Calu3 (cell line): ENCODE measurements around the gene RABGAP1L. TPM values are rescaled to one million over a fixed set of nuclear protein-coding genes. Genes with fewer than 3 reads are reported as not detected.
A peak's percentile ranks its signal among the peaks of the same experiment; 100 is the strongest.

Experiments used
- BruUV-seq: library from RNA; stranded (reverse); fragments of 400-500 nt; replicated peaks from 2 replicates; lab custom pipeline; 2021; lab: Mats Ljungman, UMichigan
- CTCF ChIA-PET: fragments of 300-600 bp; sonication (Branson Sonifier 250); formaldehyde crosslinking; loops from one replicate; lab custom pipeline; 2022; ENCODE audit warnings: antibody characterized with exemption; lab: Charles Lee
- DNase-seq: peaks from one replicate; pipeline ENCODE4 v3.0.0; 2022
- H3K27ac Mint-ChIP-seq: one replicate; pipeline ENCODE4 v1.8.0; 2022; ENCODE audit warnings: mixed read lengths; ENCODE audit not compliant: unreplicated experiment
- H3K27me3 Mint-ChIP-seq: one replicate; pipeline ENCODE4 v1.8.0; 2022; ENCODE audit warnings: mixed read lengths; ENCODE audit not compliant: unreplicated experiment
- H3K36me3 Mint-ChIP-seq: one replicate; pipeline ENCODE4 v1.8.0; 2022; ENCODE audit warnings: mild to moderate bottlenecking, moderate library complexity, mixed read lengths; ENCODE audit not compliant: insufficient read depth, unreplicated experiment
- H3K4me1 Mint-ChIP-seq: one replicate; pipeline ENCODE4 v1.8.0; 2022; ENCODE audit warnings: mild to moderate bottlenecking, low read depth, mixed read lengths; ENCODE audit not compliant: unreplicated experiment
- H3K4me3 Mint-ChIP-seq: one replicate; pipeline ENCODE4 v1.8.0; 2022; ENCODE audit warnings: mild to moderate bottlenecking, low read depth, moderate library complexity, mixed read lengths; ENCODE audit not compliant: unreplicated experiment
- H3K9me3 Mint-ChIP-seq: one replicate; pipeline ENCODE4 v1.8.0; 2022; ENCODE audit warnings: low read depth, mixed read lengths; ENCODE audit not compliant: unreplicated experiment
- CTCF ChIP-seq: fragments of 200-600 bp; IDR thresholded peaks from one replicate; pipeline ENCODE4 v1.8.0; 2022; ENCODE audit warnings: antibody characterized with exemption; ENCODE audit not compliant: unreplicated experiment
- intact Hi-C: fragments of 100-400 bp; cut with micrococcal nuclease; formaldehyde crosslinking; loops from one replicate; pipeline ENCODE4 v1.10.0; 2022; ENCODE audit not compliant: unreplicated experiment
- total RNA-seq: library from RNA; stranded (reverse); gene quantifications from 2 replicates; pipeline ENCODE4 v1.2.3, GENCODE V29; 2022

RABGAP1L gene
- total RNA-seq, 1 experiment from 2014 or later, result 135 TPM

GRCh38 chr1:174940646-174941175 is 781.4 kb downstream of the RABGAP1L start:
- no peaks in the 10 kb centered on the region for H3K27me3 Mint-ChIP-seq
- peaks cover 46% of the 10 kb centered on the region for H3K4me1 Mint-ChIP-seq
- CTCF ChIA-PET, result interaction anchor here (0.7 to 1.4 kb wide), 2 partner anchors 26 to 34 kb away, joined by 3 to 4 read pairs; no protein-coding TSS in a partner anchor
- H3K27ac Mint-ChIP-seq, result no peak overlapping the region
- no TSS peak for BruUV-seq
- no peaks in the 10 kb centered on the region for H3K9me3 Mint-ChIP-seq
- no peak overlapping the region for H3K4me3 Mint-ChIP-seq
- H3K36me3 Mint-ChIP-seq, result peaks cover 6% of the 10 kb centered on the region
- no peak for TF ChIP-seq CTCF
- intact Hi-C loops, result no loop called here
- DNase-seq, result no peak

GRCh38 chr1:174942547-174943255 is 783.4 kb downstream of the RABGAP1L start:
- CTCF ChIA-PET, result interaction anchor here (1.0 kb wide), 1 partner anchor 40 kb away, joined by 3 read pairs; no protein-coding TSS in a partner anchor
- no peak for DNase-seq
- Mint-ChIP-seq H3K4me3 (no peak overlapping the region), H3K27me3 (no peaks in the 10 kb centered on the region), H3K36me3 (peaks cover 6% of the 10 kb centered on the region), H3K27ac (peak overlapping the region; percentile 9), H3K9me3 (no peaks in the 10 kb centered on the region), H3K4me1 (peaks cover 52% of the 10 kb centered on the region)
- BruUV-seq, result no TSS peak
- intact Hi-C loops, result no loop called here
- no peak for TF ChIP-seq CTCF

- CTCF ChIA-PET, result interaction anchor here (0.5 to 0.6 kb wide), 2 partner anchors 46 to 163 kb away, joined by 8 to 9 read pairs; no protein-coding TSS in a partner anchor
- no peak for TF ChIP-seq CTCF
- no peak for DNase-seq
- no peaks in the 10 kb centered on the region for H3K36me3 Mint-ChIP-seq
- no peaks in the 10 kb centered on the region for H3K9me3 Mint-ChIP-seq
- H3K4me3 Mint-ChIP-seq, result no peak overlapping the region
- no peaks in the 10 kb centered on the region for H3K27me3 Mint-ChIP-seq
- intact Hi-C loops, result no loop called here
- H3K27ac Mint-ChIP-seq, result peak overlapping the region; percentile 19
- BruUV-seq, result no TSS peak
- H3K4me1 Mint-ChIP-seq, result peaks cover 41% of the 10 kb centered on the region
These were observed 786.7 kb downstream of the RABGAP1L start for GRCh38 chr1:174946031-174946430.

DNA sequence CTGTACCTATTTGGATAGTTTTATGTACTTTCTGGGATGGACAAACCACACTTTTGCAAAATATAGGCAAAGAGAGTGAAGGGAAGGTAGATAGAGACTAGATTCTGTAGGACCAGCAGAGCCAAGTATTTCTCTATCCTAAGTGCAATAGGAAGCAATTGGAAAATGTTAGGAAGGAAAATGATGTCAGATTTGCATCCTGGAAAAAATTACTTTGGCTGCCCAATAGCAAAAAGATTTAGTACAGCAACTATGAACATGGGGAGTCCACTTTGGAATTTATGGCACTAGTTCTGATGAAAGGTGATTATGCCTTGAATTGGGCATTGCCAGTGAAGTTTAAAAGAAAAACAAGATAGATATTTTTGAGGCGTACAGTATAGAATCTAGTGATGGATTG is 789.7 kb downstream of the RABGAP1L start:
- Mint-ChIP-seq H3K27me3 (no peaks in the 10 kb centered on the region), H3K4me3 (no peak overlapping the region), H3K9me3 (no peaks in the 10 kb centered on the region), H3K27ac (no peak overlapping the region), H3K36me3 (peaks cover 8% of the 10 kb centered on the region), H3K4me1 (peaks cover 30% of the 10 kb centered on the region)
- CTCF ChIA-PET, result no interaction called here
- no TSS peak for BruUV-seq
- no peak for DNase-seq
- intact Hi-C loops, result no loop called here
- no peak for TF ChIP-seq CTCF
